Gastrocnemius medialis (tissue), 4 donors: ENCODE measurements around the gene SORL1.

Experiments used
- CTCF ChIP-seq, 5 experiments: fragments of 450-650 bp in 3 of 5; fragments of 200-600 bp in 2 of 5; sonication (generic) in 2 of 5; IDR thresholded peaks in 4 of 5; conservative IDR thresholded peaks in 1 of 5; 1 replicate in 4 of 5; 2 replicates in 1 of 5; pipeline ENCODE4 v1.5.1; 2016 to 2019; ENCODE audit warnings: antibody characterized with exemption in 5 of 5, mild to moderate bottlenecking in 3 of 5, moderate library complexity in 3 of 5
- POLR2A ChIP-seq, 2 donors: fragments of 450-650 bp; IDR thresholded peaks; one replicate each; pipeline ENCODE4 v1.6.1; 2017; ENCODE audit warnings: antibody characterized with exemption in 2 of 2, mild to moderate bottlenecking in 2 of 2, moderate library complexity in 2 of 2

- TF ChIP-seq CTCF (IDR thresholded peaks at IDR 0.05 in 4 of 5, conservative IDR thresholded peaks at IDR 0.05 in 1 of 5) (no peak), POLR2A (IDR thresholded peaks at IDR 0.05) (no peak)
Observed at GRCh38 chr11:121445071-121445768, 6.9 kb upstream of the SORL1 start.
